Fibroblast of pulmonary artery (primary cell): Measurements from ENCODE around the gene NDUFA1.
"Not testable (repeated sequence)": the region's sequence is repeated elsewhere in the genome, so short reads cannot be mapped to it uniquely, and the experiment has no call there.

Experiments used
- DNase-seq: peaks from one replicate; pipeline ENCODE4 v3.0.0-alpha.2; 2010; ENCODE audit warnings: low read depth
- H3K4me3 ChIP-seq: replicated peaks from 2 replicates; pipeline ENCODE4 v1.5.1; 2011; ENCODE audit warnings: low read depth, mild to moderate bottlenecking, control low read depth, low read length, moderate library complexity
- TF ChIP-seq, protein P1 (sequence below): IDR thresholded peaks from 2 replicates; pipeline ENCODE4 v1.5.1; 2011; ENCODE audit warnings: mild to moderate bottlenecking, control low read depth, low read length, inconsistent platforms; ENCODE audit errors: missing control alignments

Gene NDUFA1

DNA sequence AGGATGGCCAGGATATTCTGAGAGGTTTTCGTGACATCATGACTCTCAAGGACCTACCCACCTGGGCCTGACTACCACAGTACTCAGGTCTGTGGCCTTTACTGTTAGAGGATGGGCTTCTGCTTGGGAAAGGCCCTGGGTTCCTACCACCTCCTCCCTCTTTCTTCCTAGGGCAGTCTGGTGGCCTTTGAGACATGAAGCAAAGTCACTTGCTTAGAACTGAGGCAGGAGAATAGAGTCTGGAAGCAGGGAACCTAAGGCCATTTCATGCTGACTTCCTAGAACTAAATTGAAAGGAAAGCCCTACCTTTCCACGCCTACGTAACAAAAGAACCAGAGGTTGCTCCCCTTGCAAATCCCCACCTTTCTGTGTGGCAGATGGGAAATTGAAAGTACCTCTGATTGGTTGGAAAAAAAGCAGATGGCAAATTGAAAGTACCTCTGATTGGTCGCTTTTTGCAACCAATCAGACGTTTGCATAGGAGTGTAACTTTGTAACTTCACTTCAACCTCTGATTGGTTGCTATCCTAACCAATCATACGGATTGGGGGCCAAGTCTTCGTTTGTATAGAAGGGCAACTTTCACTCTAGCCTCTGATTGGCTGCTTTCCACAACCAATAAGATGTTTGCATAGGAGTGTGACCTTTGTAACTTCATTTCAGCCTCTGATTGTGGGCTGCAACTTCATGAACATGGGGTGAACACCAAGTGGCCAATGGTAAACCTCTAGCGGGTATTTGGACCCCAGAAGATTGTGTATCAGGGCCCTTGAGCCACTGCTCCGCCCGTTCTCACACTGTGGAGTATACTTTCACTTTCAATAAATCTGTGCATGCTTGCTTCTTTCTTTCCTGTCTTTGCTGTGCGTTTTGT lies 14.2 kb downstream of the NDUFA1 start:
- H3K4me3 ChIP-seq = no peak overlapping the region
- TF ChIP-seq, protein P1, sequence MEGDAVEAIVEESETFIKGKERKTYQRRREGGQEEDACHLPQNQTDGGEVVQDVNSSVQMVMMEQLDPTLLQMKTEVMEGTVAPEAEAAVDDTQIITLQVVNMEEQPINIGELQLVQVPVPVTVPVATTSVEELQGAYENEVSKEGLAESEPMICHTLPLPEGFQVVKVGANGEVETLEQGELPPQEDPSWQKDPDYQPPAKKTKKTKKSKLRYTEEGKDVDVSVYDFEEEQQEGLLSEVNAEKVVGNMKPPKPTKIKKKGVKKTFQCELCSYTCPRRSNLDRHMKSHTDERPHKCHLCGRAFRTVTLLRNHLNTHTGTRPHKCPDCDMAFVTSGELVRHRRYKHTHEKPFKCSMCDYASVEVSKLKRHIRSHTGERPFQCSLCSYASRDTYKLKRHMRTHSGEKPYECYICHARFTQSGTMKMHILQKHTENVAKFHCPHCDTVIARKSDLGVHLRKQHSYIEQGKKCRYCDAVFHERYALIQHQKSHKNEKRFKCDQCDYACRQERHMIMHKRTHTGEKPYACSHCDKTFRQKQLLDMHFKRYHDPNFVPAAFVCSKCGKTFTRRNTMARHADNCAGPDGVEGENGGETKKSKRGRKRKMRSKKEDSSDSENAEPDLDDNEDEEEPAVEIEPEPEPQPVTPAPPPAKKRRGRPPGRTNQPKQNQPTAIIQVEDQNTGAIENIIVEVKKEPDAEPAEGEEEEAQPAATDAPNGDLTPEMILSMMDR = no peak
- DNase-seq = no peak

DNA sequence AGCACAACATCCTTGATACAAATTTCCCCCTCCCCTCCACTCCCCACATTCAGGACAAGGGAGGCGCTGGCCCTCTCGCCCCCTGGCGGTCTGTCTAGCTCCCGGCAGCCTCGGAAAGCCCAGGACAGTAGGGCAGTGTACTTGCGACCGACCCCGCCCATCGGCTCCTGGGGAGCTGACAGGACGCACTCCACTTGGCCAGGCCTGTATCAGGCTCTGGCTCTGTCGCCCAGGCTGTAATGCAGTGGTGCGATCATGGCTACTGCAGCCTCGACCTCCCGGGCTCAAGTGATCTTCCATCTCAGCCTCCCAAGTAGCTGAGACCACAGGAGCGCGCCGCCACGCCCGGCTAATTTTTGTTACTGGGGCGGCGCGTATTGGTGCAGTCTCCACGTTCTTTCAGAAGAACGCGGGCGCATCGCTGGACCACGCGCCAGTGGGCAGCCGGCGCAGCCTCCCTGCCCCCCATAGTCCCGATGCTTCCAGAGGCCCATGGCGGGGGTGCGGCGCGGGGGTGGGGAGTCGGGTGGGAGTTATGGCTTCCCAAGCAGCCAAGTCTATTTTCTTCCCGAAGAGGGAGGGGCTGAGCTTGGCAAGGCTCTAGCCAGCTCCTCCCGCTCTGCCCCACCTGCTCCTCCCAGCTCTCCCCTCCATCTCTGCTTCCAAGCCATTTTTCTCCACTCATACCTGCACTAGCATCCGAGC lies 16.2 kb downstream of the NDUFA1 start:
- peak; percentile 52 for DNase-seq
- peak overlapping the region; percentile 37 for H3K4me3 ChIP-seq
- TF ChIP-seq, protein P1 = peak; percentile 55

DNA sequence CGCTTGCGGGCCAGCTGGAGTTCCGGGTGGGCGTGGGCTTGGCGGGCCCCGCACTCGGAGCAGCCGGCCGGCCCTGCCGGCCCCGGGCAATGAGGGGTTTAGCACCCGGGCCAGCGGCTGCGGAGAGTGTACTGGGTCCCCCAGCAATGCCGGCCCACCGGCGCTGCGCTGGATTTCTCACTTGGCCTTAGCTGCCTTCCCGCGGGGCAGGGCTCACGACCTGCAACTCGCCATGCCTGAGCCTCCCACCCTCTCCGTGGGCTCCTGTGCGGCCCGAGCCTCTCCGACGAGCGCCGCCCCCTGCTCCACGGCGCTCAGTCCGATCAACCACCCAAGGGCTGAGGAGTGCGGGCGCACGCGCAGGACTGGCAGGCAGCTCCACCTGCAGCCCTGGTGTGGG lies 19.0 kb downstream of the NDUFA1 start:
- H3K4me3 ChIP-seq, DNase-seq: not testable (repeated sequence)

DNA sequence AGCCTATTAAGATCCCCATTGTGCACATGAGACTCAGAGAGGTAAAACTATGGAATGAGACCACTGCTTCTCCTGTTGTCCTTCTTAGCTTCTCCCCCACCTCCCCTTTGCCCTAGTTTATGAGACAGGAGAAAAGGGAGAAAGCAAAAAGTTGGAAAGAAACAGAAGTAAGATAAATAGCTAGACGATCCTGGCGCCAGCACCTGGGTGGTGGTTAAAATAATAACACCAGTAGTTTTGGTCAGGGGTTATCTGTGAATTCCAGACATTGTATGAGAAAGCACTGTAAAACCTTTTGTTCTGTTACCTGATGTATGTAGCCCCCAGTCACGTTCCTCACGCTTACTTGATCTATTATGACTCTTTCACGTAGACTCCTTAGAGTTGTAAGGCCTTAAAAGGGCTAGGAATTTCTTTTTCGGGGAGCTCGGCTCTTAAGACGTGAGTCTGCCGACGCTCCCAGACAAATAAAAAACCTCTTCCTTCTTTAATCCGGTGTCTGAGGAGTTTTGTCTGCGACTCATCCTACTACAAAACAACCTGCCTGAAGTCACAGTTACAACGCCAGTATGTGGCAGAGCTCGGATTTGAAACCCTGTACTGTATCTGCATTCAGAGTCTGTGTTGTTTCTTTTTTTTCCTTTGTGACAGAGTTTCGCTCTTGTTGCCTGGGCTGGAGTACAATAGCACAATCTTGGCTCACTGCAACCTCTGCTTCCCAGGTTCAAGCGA lies 20.5 kb downstream of the NDUFA1 start:
- not testable (repeated sequence) for DNase-seq

DNA sequence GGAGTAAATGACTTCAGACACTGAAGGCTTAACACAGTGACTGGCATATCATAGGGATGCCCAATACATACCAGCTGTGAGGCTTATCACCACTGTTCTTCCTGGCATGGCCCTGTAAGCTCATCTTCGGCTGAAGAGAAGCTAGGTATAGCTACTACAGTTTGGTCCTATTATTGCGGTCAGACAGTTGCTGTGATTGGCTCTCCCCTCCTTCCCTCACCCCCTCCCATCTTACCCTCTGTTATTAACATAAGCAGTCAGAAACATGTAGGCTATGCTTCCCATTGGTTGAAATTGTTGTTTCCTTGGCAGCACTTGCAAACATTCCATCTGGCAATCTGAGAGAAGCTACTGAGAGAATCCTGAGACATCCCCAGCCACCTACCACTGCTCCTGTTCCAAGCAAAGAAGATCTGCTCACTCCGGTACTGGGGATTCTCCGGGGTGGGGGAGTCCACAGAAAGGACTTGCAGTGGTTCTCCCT lies 24.3 kb downstream of the NDUFA1 start, which contains the start of gene AKAP14:
Gene AKAP14, plus strand, starts transcription at position 51 of the 484 bp plus-strand sequence. CDS start 7,331 bp downstream, outside the sequence.
- TF ChIP-seq, protein P1 = no peak
- H3K4me3 ChIP-seq = no peak within 1 kb of the TSS
- peak; percentile 13 for DNase-seq

More for the DNA sequence above, 20.5 kb downstream of the NDUFA1 start:
- not testable (repeated sequence) for H3K4me3 ChIP-seq

DNA sequence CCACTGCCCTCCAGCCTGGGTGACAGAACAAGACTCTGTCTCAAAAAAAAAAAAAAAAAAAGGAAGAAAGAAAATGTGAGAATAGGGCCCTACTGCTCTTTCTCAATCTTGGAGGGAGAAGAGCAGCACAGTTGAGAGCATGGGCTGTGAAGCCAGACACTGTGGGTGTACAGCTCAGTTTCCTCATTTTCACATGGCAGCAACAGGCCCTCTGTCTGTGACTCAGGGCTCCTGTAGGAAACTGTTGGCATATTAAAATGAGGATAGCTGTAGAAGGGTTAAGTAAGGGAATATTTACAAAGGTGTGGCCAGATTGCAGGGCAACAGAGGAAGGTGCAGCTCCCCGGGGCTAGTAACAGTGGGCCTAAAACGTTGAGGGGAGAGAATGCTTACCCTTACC lies 27.5 kb downstream of the NDUFA1 start:
- no peak for DNase-seq
- TF ChIP-seq, protein P1 = no peak
- H3K4me3 ChIP-seq = no peak overlapping the region

DNA sequence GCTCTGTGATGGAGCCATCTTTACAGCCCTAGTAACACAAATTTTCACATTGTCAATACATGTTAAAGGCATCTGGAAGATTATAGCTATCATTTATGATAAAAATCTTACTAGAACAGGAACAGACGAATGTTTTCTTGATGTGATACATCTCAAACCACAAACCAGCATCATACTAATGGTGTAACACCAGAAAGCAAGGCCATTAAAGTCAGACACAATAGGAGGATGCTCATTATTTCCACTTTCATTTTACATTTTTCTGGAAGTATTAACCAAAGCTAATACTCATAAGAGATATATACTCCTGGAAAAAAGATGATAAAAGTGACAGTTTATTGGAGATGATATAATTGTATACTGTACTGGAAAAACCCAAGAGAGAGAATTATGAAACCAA lies 29.3 kb downstream of the NDUFA1 start:
- TF ChIP-seq, protein P1 = no peak
- no peak for DNase-seq
- H3K4me3 ChIP-seq = no peak overlapping the region
